Measurements from ENCODE around the gene P2RX3. TPM values are rescaled to one million over a fixed set of nuclear protein-coding genes. Genes with fewer than 3 reads are reported as not detected.
"Not testable (repeated sequence)": the region's sequence is repeated elsewhere in the genome, so short reads cannot be mapped to it uniquely, and the experiment has no call there.

The P2RX3 gene
- total RNA-seq, 4 donors from 2014 or later = 0.22 TPM; not detected in 3

GRCh38 chr11:57332694-57333440 is 5.3 kb upstream of the P2RX3 start:
- Histone ChIP-seq H3K4me3 (no peak overlapping the region), H3K9me3 (no peaks in the 10 kb centered on the region), H3K4me1 (peaks cover 3 to 24% (median 8%) of the 10 kb centered on the region in 4 donors), H3K36me3 (peaks cover 4 to 64% (median 21%) of the 10 kb centered on the region in 3 donors), H3K27ac (no peak overlapping the region), H3K27me3 (no peaks in the 10 kb centered on the region)
- TF ChIP-seq EP300 (IDR thresholded peaks at IDR 0.05) (no peak), CTCF (IDR thresholded peaks at IDR 0.05) (no peak), POLR2A (IDR thresholded peaks at IDR 0.05) (no peak)
- DNase-seq (ENCODE audit: low spot score in 2 of 2) = no peak
- WGBS, 2 donors = 90 to 92% methylated on average over 11 of the region's 11 CpGs

- no peaks in the 10 kb centered on the region for H3K27me3 ChIP-seq
- peak overlapping the region; percentile 81 to 94 (median 94) for H3K27ac ChIP-seq
- no peak for DNase-seq (ENCODE audit: low spot score in 2 of 2)
- peak overlapping the region; percentile 73 to 87 (median 74) for H3K4me3 ChIP-seq
- TF ChIP-seq EP300 (IDR thresholded peaks at IDR 0.05) (no peak), POLR2A (IDR thresholded peaks at IDR 0.05) (no peak), CTCF (IDR thresholded peaks at IDR 0.05) (no peak)
- peaks cover 4 to 42% (median 16%) of the 10 kb centered on the region in 3 donors for H3K36me3 ChIP-seq
- peaks cover 3 to 24% (median 8%) of the 10 kb centered on the region in 4 donors for H3K4me1 ChIP-seq
- WGBS, 2 donors = 5% methylated on average over 7 of the region's 7 CpGs
- H3K9me3 ChIP-seq = no peaks in the 10 kb centered on the region
These were observed 3.2 kb upstream of the P2RX3 start for GRCh38 chr11:57335023-57335342.

- Histone ChIP-seq H3K36me3 (peaks cover 4 to 37% (median 14%) of the 10 kb centered on the region in 3 donors), H3K4me1 (peaks cover 3 to 24% (median 8%) of the 10 kb centered on the region in 4 donors), H3K27ac (peak within 1 kb of the TSS; percentile 81 to 94 (median 94)), H3K9me3 (no peaks in the 10 kb centered on the region), H3K4me3 (peak within 1 kb of the TSS; percentile 73 to 87 (median 74)), H3K27me3 (no peaks in the 10 kb centered on the region)
- peak in 1 of 2 donors; percentile 29 for TF ChIP-seq POLR2A (IDR thresholded peaks at IDR 0.05)
- peak in 1 of 2 donors; percentile 75 for TF ChIP-seq EP300 (IDR thresholded peaks at IDR 0.05)
- no peak for TF ChIP-seq CTCF (IDR thresholded peaks at IDR 0.05)
- WGBS, 2 donors = 1% methylated on average over 14 to 64 of the region's 69 CpGs
- DNase-seq (ENCODE audit: low spot score in 2 of 2) = peak; percentile 62 to 67
These were observed 2.6 kb upstream of the P2RX3 start, which contains the start of gene SSRP1 for GRCh38 chr11:57335343-57336110. Gene SSRP1, minus strand, starts transcription at chr11:57335892. Its CDS starts 771 bp downstream, at chr11:57335121.

- H3K27ac ChIP-seq = peak overlapping the region; percentile 81 to 94 (median 94)
- no peak for DNase-seq (ENCODE audit: low spot score in 2 of 2)
These were observed 2.0 kb upstream of the P2RX3 start for GRCh38 chr11:57336111-57336666.

GRCh38 chr11:57336856-57337255 is 1.3 kb upstream of the P2RX3 start:
- H3K4me1 ChIP-seq = peaks cover 3 to 24% (median 8%) of the 10 kb centered on the region in 4 donors
- WGBS, 2 donors = 93 to 96% methylated on average over 6 of the region's 6 CpGs
- DNase-seq (ENCODE audit: low spot score in 2 of 2); H3K4me3 ChIP-seq; H3K27me3 ChIP-seq; H3K9me3 ChIP-seq: not testable (repeated sequence)
- H3K36me3 ChIP-seq = peaks cover 4 to 24% (median 5%) of the 10 kb centered on the region in 3 donors
- H3K27ac ChIP-seq = peak overlapping the region in 1 of 4 donors; percentile 94

More at GRCh38 chr11:57336111-57336666, 2.0 kb upstream of the P2RX3 start:
- Histone ChIP-seq H3K9me3 (no peaks in the 10 kb centered on the region), H3K36me3 (peaks cover 4 to 30% (median 8%) of the 10 kb centered on the region in 3 donors), H3K4me3 (peak overlapping the region; percentile 73 to 87 (median 74)), H3K27me3 (no peaks in the 10 kb centered on the region), H3K4me1 (peaks cover 3 to 24% (median 8%) of the 10 kb centered on the region in 4 donors)
- TF ChIP-seq EP300 (IDR thresholded peaks at IDR 0.05) = no peak
- TF ChIP-seq POLR2A (IDR thresholded peaks at IDR 0.05) = no peak
- TF ChIP-seq CTCF (IDR thresholded peaks at IDR 0.05) = no peak
- WGBS, 2 donors = 25 to 26% methylated on average over 12 of the region's 12 CpGs

Measured in tibial nerve (tissue), 4 donors.